Thyroid gland (tissue), 4 donors: ENCODE data around the gene OXSR1. TPM values are rescaled to one million over a fixed set of nuclear protein-coding genes. Genes with fewer than 3 reads are reported as not detected.
"Not testable (repeated sequence)": the region's sequence is repeated elsewhere in the genome, so short reads cannot be mapped to it uniquely, and the experiment has no call there.

Experiments
- DNase-seq, 2 donors: peaks; one replicate each; pipeline ENCODE4 v3.0.0-alpha.2; 2019
- H3K27ac ChIP-seq, 3 donors: fragments of 200-600 bp; sonication (generic); 1 replicate in 2 of 3; 2 replicates in 1 of 3; pipeline ENCODE4 v1.5.1; 2016 to 2019; ENCODE audit warnings: mild to moderate bottlenecking in 1 of 3, moderate library complexity in 1 of 3
- H3K27me3 ChIP-seq: fragments of 200-600 bp; sonication (generic); one replicate; pipeline ENCODE4 v1.5.1; 2019
- H3K36me3 ChIP-seq, 2 donors: fragments of 200-600 bp; sonication (generic); one replicate each; pipeline ENCODE4 v1.5.1; 2016 to 2019
- H3K4me1 ChIP-seq, 2 donors: fragments of 200-600 bp; sonication (generic); one replicate each; pipeline ENCODE4 v1.5.1; 2017 to 2019
- H3K4me3 ChIP-seq, 3 donors: fragments of 200-600 bp; sonication (generic); replicated peaks in 1 of 3; 1 replicate in 2 of 3; 2 replicates in 1 of 3; pipeline ENCODE4 v1.5.1; 2016; ENCODE audit warnings: mild to moderate bottlenecking in 1 of 3
- H3K9me3 ChIP-seq: fragments of 200-600 bp; sonication (generic); one replicate; pipeline ENCODE4 v1.5.1; 2017
- CTCF ChIP-seq, 6 experiments: fragments of 200-600 bp in 3 of 6; fragments of 450-650 bp in 3 of 6; sonication (generic) in 3 of 6; IDR thresholded peaks; one replicate each; pipeline ENCODE4 v1.5.1; 2016 to 2019; ENCODE audit warnings: antibody characterized with exemption in 6 of 6, mild to moderate bottlenecking in 2 of 6, inconsistent platforms in 1 of 6, moderate library complexity in 1 of 6
- POLR2A ChIP-seq, 2 donors: fragments of 450-650 bp; IDR thresholded peaks; one replicate each; pipeline ENCODE4 v1.6.1; 2017; ENCODE audit warnings: antibody characterized with exemption in 2 of 2, mild to moderate bottlenecking in 2 of 2, moderate library complexity in 1 of 2
- whole genome bisulfite sequencing, 2 donors: methylation state at CpG; one replicate each; pipeline ENCODE4 v1.1.5; 2017; 5-methylcytosine and 5-hydroxymethylcytosine counted together
- intact Hi-C: fragments of 100-400 bp; cut with DNase I; formaldehyde crosslinking; loops from one replicate; pipeline ENCODE4 v1.15.1; 2023
- total RNA-seq, 4 donors: library from RNA; depleted of rRNA; stranded (reverse); fragments of >200 nt; gene quantifications; one replicate each; pipeline ENCODE4 v1.2.3, GENCODE V29; 2016

OXSR1 gene
- total RNA-seq, 4 donors from 2014 or later = 32.0 to 40.5 (median 37.9) TPM

- peaks cover 0 to 7% of the 10 kb centered on the region in 2 donors for H3K36me3 ChIP-seq
- H3K4me3 ChIP-seq = no peak overlapping the region
- intact Hi-C loops = no loop called here
- no peak for TF ChIP-seq POLR2A (IDR thresholded peaks at IDR 0.05)
- no peak for TF ChIP-seq CTCF (IDR thresholded peaks at IDR 0.05)
- no peak for DNase-seq
- no peaks in the 10 kb centered on the region for H3K27me3 ChIP-seq
- H3K27ac ChIP-seq = no peak overlapping the region
- no peaks in the 10 kb centered on the region for H3K9me3 ChIP-seq
- no peaks in the 10 kb centered on the region for H3K4me1 ChIP-seq
Observed at GRCh38 chr3:38190481-38190881, 25.1 kb downstream of the OXSR1 start.

GRCh38 chr3:38202931-38203330, 37.6 kb downstream of the OXSR1 start:
- H3K4me1 ChIP-seq, H3K27me3 ChIP-seq, H3K27ac ChIP-seq, H3K9me3 ChIP-seq, H3K4me3 ChIP-seq, DNase-seq, intact Hi-C loops: not testable (repeated sequence)
- 88 to 90% methylated on average over 12 of the region's 12 CpGs for WGBS, 2 donors
- peaks cover 7 to 10% of the 10 kb centered on the region in 2 donors for H3K36me3 ChIP-seq

GRCh38 chr3:38203690-38204089, 38.4 kb downstream of the OXSR1 start:
- 100% methylated on average over 1 to 2 of the region's 2 CpGs for WGBS, 2 donors
- intact Hi-C loops = no loop called here
- no peak for TF ChIP-seq POLR2A (IDR thresholded peaks at IDR 0.05)
- no peak for TF ChIP-seq CTCF (IDR thresholded peaks at IDR 0.05)
- no peak for DNase-seq
- Histone ChIP-seq H3K9me3 (no peaks in the 10 kb centered on the region), H3K4me1 (no peaks in the 10 kb centered on the region), H3K27me3 (no peaks in the 10 kb centered on the region), H3K27ac (no peak overlapping the region), H3K36me3 (peaks cover 7 to 10% of the 10 kb centered on the region in 2 donors), H3K4me3 (no peak overlapping the region)

- DNase-seq = no peak
- 96% methylated on average over 3 to 4 of the region's 4 CpGs for WGBS, 2 donors
- intact Hi-C loops = no loop called here
- Histone ChIP-seq H3K36me3 (peaks cover 0 to 2% of the 10 kb centered on the region in 2 donors), H3K27me3 (no peaks in the 10 kb centered on the region), H3K9me3 (no peaks in the 10 kb centered on the region), H3K27ac (no peak overlapping the region), H3K4me3 (no peak overlapping the region), H3K4me1 (no peaks in the 10 kb centered on the region)
- TF ChIP-seq POLR2A (IDR thresholded peaks at IDR 0.05) = no peak
- no peak for TF ChIP-seq CTCF (IDR thresholded peaks at IDR 0.05)
Observed at GRCh38 chr3:38204599-38205471, 39.5 kb downstream of the OXSR1 start.

GRCh38 chr3:38205472-38205805, 40.1 kb downstream of the OXSR1 start:
- no peaks in the 10 kb centered on the region for H3K9me3 ChIP-seq
- no peak for TF ChIP-seq CTCF (IDR thresholded peaks at IDR 0.05)
- TF ChIP-seq POLR2A (IDR thresholded peaks at IDR 0.05) = no peak
- WGBS, 2 donors = 87 to 88% methylated on average over 3 of the region's 3 CpGs
- DNase-seq = no peak
- H3K27me3 ChIP-seq = no peaks in the 10 kb centered on the region
- no peaks in the 10 kb centered on the region for H3K36me3 ChIP-seq
- intact Hi-C loops = no loop called here
- H3K4me1 ChIP-seq = no peaks in the 10 kb centered on the region
- H3K27ac ChIP-seq = no peak overlapping the region
- H3K4me3 ChIP-seq = no peak overlapping the region
